IMR-90 (cell line): ENCODE measurements around the gene TRIM22. TPM values are rescaled to one million over a fixed set of nuclear protein-coding genes. Genes with fewer than 3 reads are reported as not detected.

Experiments
- ATAC-seq: fragments of 200-7000 bp; cut with Tn5 transposase; 2 replicates; pipeline ENCODE4 v1.9.1; 2020; ENCODE audit warnings: low read depth, mild to moderate bottlenecking, moderate library complexity
- BruUV-seq: library from RNA; stranded (reverse); fragments of 400-500 nt; replicated peaks from 2 replicates; lab custom pipeline; 2021; lab: Mats Ljungman, UMichigan
- CTCF ChIA-PET: fragments of 300-600 bp; formaldehyde crosslinking; extraction: SDS; loops from one replicate; lab custom pipeline; 2021; ENCODE audit warnings: antibody characterized with exemption; lab: Yijun Ruan, JAX
- POLR2A ChIA-PET: fragments of 300-600 bp; sonication (Branson Sonifier 250); formaldehyde crosslinking; loops from one replicate; lab custom pipeline; 2022; ENCODE audit warnings: antibody characterized with exemption; ENCODE audit not compliant: unreplicated experiment; lab: Charles Lee
- DNase-seq: peaks from one replicate; pipeline ENCODE4 v3.0.0; 2013
- H2AFZ ChIP-seq: replicated peaks from 2 replicates; pipeline ENCODE3; 2013; ENCODE audit warnings: low read length, mild to moderate bottlenecking; ENCODE audit not compliant: poor library complexity
- H2AK5ac ChIP-seq: 2 replicates; pipeline ENCODE4 v1.6.1; 2013; ENCODE audit warnings: low read depth, low read length, inconsistent platforms
- H2AK9ac ChIP-seq: replicated peaks from 2 replicates; pipeline ENCODE3; 2013; ENCODE audit warnings: mild to moderate bottlenecking, low read depth, low read length, moderate library complexity; ENCODE audit not compliant: poor library complexity
- H2BK120ac ChIP-seq: 2 replicates; pipeline ENCODE4 v1.6.1; 2013; ENCODE audit warnings: low read depth, low read length, inconsistent platforms
- H2BK15ac ChIP-seq: 3 replicates; pipeline ENCODE4 v1.6.1; 2013; ENCODE audit warnings: low read depth, low read length, inconsistent platforms
- H2BK20ac ChIP-seq: 2 replicates; pipeline ENCODE4 v1.6.1; 2013; ENCODE audit warnings: low read depth, mild to moderate bottlenecking, inconsistent platforms, low read length, moderate library complexity
- H2BK5ac ChIP-seq: 2 replicates; pipeline ENCODE4 v1.6.1; 2013; ENCODE audit warnings: mild to moderate bottlenecking, low read depth, low read length, inconsistent platforms; ENCODE audit not compliant: poor library complexity, severe bottlenecking
- H3K14ac ChIP-seq: replicated peaks from 2 replicates; pipeline ENCODE4 v1.6.1; 2013; ENCODE audit warnings: low read depth, low read length, inconsistent platforms
- H3K18ac ChIP-seq: 2 replicates; pipeline ENCODE4 v1.6.1; 2013; ENCODE audit warnings: low read depth, low read length, control low read depth
- H3K23ac ChIP-seq: 2 replicates; pipeline ENCODE4 v1.6.1; 2013; ENCODE audit warnings: low read depth, low read length, inconsistent platforms
- H3K27ac ChIP-seq: 2 replicates; pipeline ENCODE4 v1.5.1; 2013; ENCODE audit warnings: mild to moderate bottlenecking, control low read depth, low read length; ENCODE audit not compliant: insufficient read depth
- H3K27me3 ChIP-seq: 2 replicates; pipeline ENCODE4 v1.6.1; 2013; ENCODE audit warnings: low read length; ENCODE audit not compliant: control insufficient read depth, insufficient read depth
- H3K36me3 ChIP-seq: 2 replicates; pipeline ENCODE4 v1.6.1; 2013; ENCODE audit warnings: low read length, mixed read lengths; ENCODE audit not compliant: control insufficient read depth, insufficient read depth
- H3K4ac ChIP-seq: 2 replicates; pipeline ENCODE4 v1.6.1; 2013; ENCODE audit warnings: low read depth, low read length, inconsistent platforms
- H3K4me1 ChIP-seq: 2 replicates; pipeline ENCODE4 v1.6.1; 2013; ENCODE audit warnings: low read length, mixed read lengths; ENCODE audit not compliant: control insufficient read depth, insufficient read depth
- H3K4me2 ChIP-seq: 2 replicates; pipeline ENCODE4 v1.6.1; 2013; ENCODE audit warnings: low read depth, mild to moderate bottlenecking, control low read depth, low read length, moderate library complexity
- H3K4me3 ChIP-seq: 2 replicates; pipeline ENCODE4 v1.5.1; 2013; ENCODE audit warnings: low read depth, mild to moderate bottlenecking, control low read depth, low read length, moderate library complexity; ENCODE audit not compliant: insufficient read depth
- H3K56ac ChIP-seq: 2 replicates; pipeline ENCODE4 v1.6.1; 2013; ENCODE audit warnings: low read length, inconsistent platforms; ENCODE audit not compliant: insufficient read depth; ENCODE audit errors: extremely low read depth
- H3K79me1 ChIP-seq, 2 experiments: 2 replicates each; pipeline ENCODE4 v1.6.1; 2013; ENCODE audit warnings: low read length in 2 of 2, inconsistent platforms in 1 of 2, low read depth in 1 of 2
- H3K9ac ChIP-seq: 2 replicates; pipeline ENCODE4 v1.6.1; 2013; ENCODE audit warnings: low read depth, low read length, control low read depth
- H3K9me1 ChIP-seq: 2 replicates; pipeline ENCODE4 v1.6.1; 2013; ENCODE audit warnings: low read length, inconsistent platforms; ENCODE audit not compliant: insufficient read depth
- H3K9me3 ChIP-seq: 2 replicates; pipeline ENCODE4 v1.6.1; 2013; ENCODE audit warnings: low read length; ENCODE audit not compliant: control insufficient read depth, insufficient read depth
- H4K20me1 ChIP-seq: 2 replicates; pipeline ENCODE4 v1.6.1; 2013; ENCODE audit warnings: low read length, inconsistent platforms; ENCODE audit not compliant: insufficient read depth
- H4K5ac ChIP-seq: 2 replicates; pipeline ENCODE4 v1.6.1; 2013; ENCODE audit warnings: mild to moderate bottlenecking, low read depth, low read length, control low read depth
- H4K8ac ChIP-seq, 2 experiments: 2 replicates each; pipeline ENCODE4 v1.6.1; 2013; ENCODE audit warnings: low read depth in 2 of 2, low read length in 2 of 2, control low read depth in 1 of 2, inconsistent platforms in 1 of 2
- H4K91ac ChIP-seq: 2 replicates; pipeline ENCODE4 v1.6.1; 2013; ENCODE audit warnings: low read depth, low read length, inconsistent platforms; ENCODE audit not compliant: insufficient read depth
- CEBPB ChIP-seq: IDR thresholded peaks from 2 replicates; pipeline ENCODE4 v1.6.1; 2012; ENCODE audit warnings: low read depth, low read length, improper control_type of control experiment
- FOS ChIP-seq: fragments of 150-350 bp; IDR thresholded peaks from 2 replicates; pipeline ENCODE4 v1.6.1; 2016; ENCODE audit warnings: low read depth, low read length
- MAFK ChIP-seq: IDR thresholded peaks from 2 replicates; pipeline ENCODE4 v1.6.1; 2012; ENCODE audit warnings: low read depth, low read length, improper control_type of control experiment
- MAZ ChIP-seq: IDR thresholded peaks from 2 replicates; pipeline ENCODE4 v1.6.1; 2012; ENCODE audit warnings: low read depth, mild to moderate bottlenecking, low read length, improper control_type of control experiment, moderate library complexity, borderline replicate concordance
- MXI1 ChIP-seq: IDR thresholded peaks from 2 replicates; pipeline ENCODE4 v1.6.1; 2012; ENCODE audit warnings: low read depth, mild to moderate bottlenecking, low read length, moderate library complexity, borderline replicate concordance
- NFE2L2 ChIP-seq: fragments of 150-350 bp; IDR thresholded peaks from 2 replicates; pipeline ENCODE4 v1.6.1; 2016; ENCODE audit warnings: low read depth, mild to moderate bottlenecking, low read length
- POLR2A ChIP-seq: IDR thresholded peaks from 2 replicates; pipeline ENCODE4 v1.6.1; 2012; ENCODE audit warnings: mild to moderate bottlenecking, low read depth, low read length
- RFX5 ChIP-seq: IDR thresholded peaks from 2 replicates; pipeline ENCODE4 v1.8.0; 2012; ENCODE audit warnings: low read depth, mild to moderate bottlenecking, low read length, moderate library complexity
- SMC3 ChIP-seq: fragments of 150-350 bp; IDR thresholded peaks from 2 replicates; pipeline ENCODE4 v1.6.1; 2016; ENCODE audit warnings: low read depth, mild to moderate bottlenecking, antibody characterized with exemption, low read length, moderate library complexity
- WGBS, 2 experiments: methylation state at CpG; one replicate each; pipeline versions ENCODE4 v1.1.5 to v1.1.7; 2013; ENCODE audit warnings: missing lambda C conversion rate in 2 of 2; ENCODE audit not compliant: insufficient read length in 1 of 2; ENCODE audit errors: extremely low coverage in 2 of 2; 5-methylcytosine and 5-hydroxymethylcytosine counted together
- dilution Hi-C: fragments of 300-500 bp; cut with HindIII; formaldehyde crosslinking; loops from one replicate; pipeline ENCODE4 v1.14.3; 2018; ENCODE audit warnings: low sequenced_read_pairs; ENCODE audit not compliant: unreplicated experiment
- in situ Hi-C: fragments of 300-500 bp; cut with MboI; formaldehyde crosslinking; loops from 3 replicates; pipeline ENCODE4 v1.14.3; 2019; ENCODE audit warnings: low sequenced_read_pairs, inconsistent platforms, mixed read lengths
- intact Hi-C: fragments of 100-400 bp; cut with micrococcal nuclease; formaldehyde crosslinking; loops from 2 replicates; pipeline ENCODE4 v1.10.0; 2022
- polyA plus RNA-seq, 3 experiments: library from polyadenylated mRNA; depleted of rRNA; stranded (reverse); fragments of >200 nt; gene quantifications; 2 replicates each; pipeline ENCODE4 v1.2.3, GENCODE V29; 2012; ENCODE audit warnings: low replicate concordance in 1 of 3
- total RNA-seq: library from RNA; depleted of rRNA; stranded (reverse); fragments of >200 nt; gene quantifications from 2 replicates; pipeline ENCODE4 v1.2.3, GENCODE V29; 2012
- TF ChIP-seq, protein P1 (sequence below): fragments of 150-350 bp; IDR thresholded peaks from 2 replicates; pipeline ENCODE4 v1.6.1; 2017; ENCODE audit warnings: mild to moderate bottlenecking, antibody characterized with exemption, low read length, low read depth
- TF ChIP-seq, protein P2 (sequence below): fragments of 150-350 bp; IDR thresholded peaks from 2 replicates; pipeline ENCODE4 v1.6.1; 2016; ENCODE audit warnings: low read depth, mild to moderate bottlenecking, low read length, moderate library complexity, borderline replicate concordance

Gene TRIM22
- total and polyA plus RNA-seq, 2 of the 4 experiments (the other 2 are of a cell fraction), result 43.6 to 46.8 TPM

DNA sequence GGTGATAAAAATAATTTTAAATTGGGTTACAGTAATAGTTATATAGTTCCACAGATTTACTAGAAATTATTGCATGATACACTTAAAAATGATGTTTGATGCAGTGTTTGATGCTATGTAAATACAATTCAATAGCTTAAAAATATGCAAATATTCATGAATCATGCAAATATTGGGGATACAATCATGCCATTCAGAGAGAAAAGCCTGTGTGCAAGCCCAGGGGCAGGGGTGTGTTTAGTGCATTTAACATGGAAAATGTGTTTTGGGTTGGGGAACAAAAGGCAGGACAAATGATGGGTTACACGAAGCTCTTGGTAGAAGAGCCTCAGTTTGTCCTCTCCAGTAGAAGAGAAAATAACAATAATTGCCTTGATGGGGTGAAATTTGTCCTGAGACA lies 6.0 kb downstream of the TRIM22 start:
- in situ Hi-C loops, result loop anchor here (25.0 kb wide), 1 partner anchor 667 kb away; no protein-coding TSS in a partner anchor
- no TSS peak for BruUV-seq

More for the DNA sequence above, 6.0 kb downstream of the TRIM22 start:
- H3K36me3 ChIP-seq, result peaks cover 22% of the 10 kb centered on the region
- H2AFZ ChIP-seq, result no peak overlapping the region
- no peak overlapping the region for H4K91ac ChIP-seq
- no peaks in the 10 kb centered on the region for H3K9me3 ChIP-seq
- no peak overlapping the region for H3K18ac ChIP-seq
- no peak overlapping the region for H3K4me3 ChIP-seq
- no peak overlapping the region for H2BK20ac ChIP-seq
- no peaks in the 10 kb centered on the region for H4K20me1 ChIP-seq
- no peak overlapping the region for H2AK5ac ChIP-seq
- no peak overlapping the region for H3K27ac ChIP-seq
- peaks cover 5% of the 10 kb centered on the region for H3K4me1 ChIP-seq
- intact Hi-C loops, result no loop called here
- H2BK15ac ChIP-seq, result no peak overlapping the region
- DNase-seq, result no peak
- H2BK5ac ChIP-seq, result no peak overlapping the region
- ATAC-seq, result no peak
- TF ChIP-seq MAZ (no peak), MAFK (no peak), FOS (no peak), MXI1 (no peak), CEBPB (no peak), POLR2A (no peak), RFX5 (no peak), NFE2L2 (no peak), SMC3 (no peak)
- TF ChIP-seq, protein P1, sequence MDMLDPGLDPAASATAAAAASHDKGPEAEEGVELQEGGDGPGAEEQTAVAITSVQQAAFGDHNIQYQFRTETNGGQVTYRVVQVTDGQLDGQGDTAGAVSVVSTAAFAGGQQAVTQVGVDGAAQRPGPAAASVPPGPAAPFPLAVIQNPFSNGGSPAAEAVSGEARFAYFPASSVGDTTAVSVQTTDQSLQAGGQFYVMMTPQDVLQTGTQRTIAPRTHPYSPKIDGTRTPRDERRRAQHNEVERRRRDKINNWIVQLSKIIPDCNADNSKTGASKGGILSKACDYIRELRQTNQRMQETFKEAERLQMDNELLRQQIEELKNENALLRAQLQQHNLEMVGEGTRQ, result no peak
- TF ChIP-seq, protein P2, sequence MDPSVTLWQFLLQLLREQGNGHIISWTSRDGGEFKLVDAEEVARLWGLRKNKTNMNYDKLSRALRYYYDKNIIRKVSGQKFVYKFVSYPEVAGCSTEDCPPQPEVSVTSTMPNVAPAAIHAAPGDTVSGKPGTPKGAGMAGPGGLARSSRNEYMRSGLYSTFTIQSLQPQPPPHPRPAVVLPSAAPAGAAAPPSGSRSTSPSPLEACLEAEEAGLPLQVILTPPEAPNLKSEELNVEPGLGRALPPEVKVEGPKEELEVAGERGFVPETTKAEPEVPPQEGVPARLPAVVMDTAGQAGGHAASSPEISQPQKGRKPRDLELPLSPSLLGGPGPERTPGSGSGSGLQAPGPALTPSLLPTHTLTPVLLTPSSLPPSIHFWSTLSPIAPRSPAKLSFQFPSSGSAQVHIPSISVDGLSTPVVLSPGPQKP, result no peak
- H3K4me2 ChIP-seq, result no peak overlapping the region
- H2AK9ac ChIP-seq, result no peak overlapping the region
- CTCF ChIA-PET, result interaction anchor here (2.2 kb wide), 1 partner anchor 10 kb away, joined by 12 read pairs; the partner anchor contains the start of gene TRIM5
- no peak overlapping the region for H3K14ac ChIP-seq
- H3K4ac ChIP-seq, result no peak overlapping the region
- H4K5ac ChIP-seq, result no peak overlapping the region
- H3K79me1 ChIP-seq, result peaks cover 11 to 16% of the 10 kb centered on the region in 2 experiments
- dilution Hi-C loops, result no loop called here
- WGBS, 2 experiments, result 43% methylated on average over 1 of the region's 1 CpG; no CpG with 5 or more reads in 1 of the 2 experiments
- no peak overlapping the region for H2BK120ac ChIP-seq
- no peak overlapping the region for H4K8ac ChIP-seq
- POLR2A ChIA-PET, result no interaction called here
- no peaks in the 10 kb centered on the region for H3K27me3 ChIP-seq
- no peak overlapping the region for H3K9ac ChIP-seq
- H3K9me1 ChIP-seq, result peaks cover 4% of the 10 kb centered on the region
- H3K56ac ChIP-seq, result no peak overlapping the region
- H3K23ac ChIP-seq, result no peak overlapping the region
